ENCODE data around the gene SNX11. TPM values are rescaled to one million over a fixed set of nuclear protein-coding genes. Genes with fewer than 3 reads are reported as not detected.

SNX11 gene
- total RNA-seq, 1 donor from 2014 or later, result 24.7 TPM

DNA sequence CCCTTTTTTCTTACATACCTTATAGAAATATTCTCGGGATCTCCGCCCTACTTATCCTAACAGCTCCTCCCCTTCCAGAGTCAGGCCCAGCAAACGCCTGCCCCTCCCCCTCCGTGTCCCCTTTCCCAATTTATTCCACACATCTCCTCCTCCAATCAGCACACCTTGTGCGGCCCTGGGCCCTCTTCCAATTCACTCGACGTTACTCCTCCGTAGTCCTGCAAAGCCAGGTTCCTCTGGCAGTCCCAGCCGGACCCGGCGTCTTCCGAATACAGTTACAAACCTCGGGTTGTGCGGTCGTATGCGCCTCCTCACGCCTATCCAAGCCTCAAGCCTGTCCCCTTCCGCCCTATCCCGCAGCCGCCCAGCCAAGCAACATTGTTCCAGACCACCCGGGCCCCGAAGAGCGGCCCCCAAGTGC lies 7.0 kb upstream of the SNX11 start:
- DNase-seq (ENCODE audit: low spot score), result peak; percentile 88
- H3K4me3 Mint-ChIP-seq (ENCODE audit: unreplicated experiment), result peak overlapping the region; percentile 99
- peak overlapping the region; percentile 98 for H3K27ac Mint-ChIP-seq (ENCODE audit: unreplicated experiment)
- no peaks in the 10 kb centered on the region for H3K36me3 Mint-ChIP-seq (ENCODE audit: low read depth)
- peaks cover 29% of the 10 kb centered on the region for H3K4me1 Mint-ChIP-seq (ENCODE audit: low read depth)
- H3K27me3 Mint-ChIP-seq (ENCODE audit: low read depth), result no peaks in the 10 kb centered on the region
- TF ChIP-seq, protein P1, sequence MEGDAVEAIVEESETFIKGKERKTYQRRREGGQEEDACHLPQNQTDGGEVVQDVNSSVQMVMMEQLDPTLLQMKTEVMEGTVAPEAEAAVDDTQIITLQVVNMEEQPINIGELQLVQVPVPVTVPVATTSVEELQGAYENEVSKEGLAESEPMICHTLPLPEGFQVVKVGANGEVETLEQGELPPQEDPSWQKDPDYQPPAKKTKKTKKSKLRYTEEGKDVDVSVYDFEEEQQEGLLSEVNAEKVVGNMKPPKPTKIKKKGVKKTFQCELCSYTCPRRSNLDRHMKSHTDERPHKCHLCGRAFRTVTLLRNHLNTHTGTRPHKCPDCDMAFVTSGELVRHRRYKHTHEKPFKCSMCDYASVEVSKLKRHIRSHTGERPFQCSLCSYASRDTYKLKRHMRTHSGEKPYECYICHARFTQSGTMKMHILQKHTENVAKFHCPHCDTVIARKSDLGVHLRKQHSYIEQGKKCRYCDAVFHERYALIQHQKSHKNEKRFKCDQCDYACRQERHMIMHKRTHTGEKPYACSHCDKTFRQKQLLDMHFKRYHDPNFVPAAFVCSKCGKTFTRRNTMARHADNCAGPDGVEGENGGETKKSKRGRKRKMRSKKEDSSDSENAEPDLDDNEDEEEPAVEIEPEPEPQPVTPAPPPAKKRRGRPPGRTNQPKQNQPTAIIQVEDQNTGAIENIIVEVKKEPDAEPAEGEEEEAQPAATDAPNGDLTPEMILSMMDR (IDR thresholded peaks at IDR 0.05), result no peak
- no peaks in the 10 kb centered on the region for H3K9me3 Mint-ChIP-seq (ENCODE audit: low read depth)

DNA sequence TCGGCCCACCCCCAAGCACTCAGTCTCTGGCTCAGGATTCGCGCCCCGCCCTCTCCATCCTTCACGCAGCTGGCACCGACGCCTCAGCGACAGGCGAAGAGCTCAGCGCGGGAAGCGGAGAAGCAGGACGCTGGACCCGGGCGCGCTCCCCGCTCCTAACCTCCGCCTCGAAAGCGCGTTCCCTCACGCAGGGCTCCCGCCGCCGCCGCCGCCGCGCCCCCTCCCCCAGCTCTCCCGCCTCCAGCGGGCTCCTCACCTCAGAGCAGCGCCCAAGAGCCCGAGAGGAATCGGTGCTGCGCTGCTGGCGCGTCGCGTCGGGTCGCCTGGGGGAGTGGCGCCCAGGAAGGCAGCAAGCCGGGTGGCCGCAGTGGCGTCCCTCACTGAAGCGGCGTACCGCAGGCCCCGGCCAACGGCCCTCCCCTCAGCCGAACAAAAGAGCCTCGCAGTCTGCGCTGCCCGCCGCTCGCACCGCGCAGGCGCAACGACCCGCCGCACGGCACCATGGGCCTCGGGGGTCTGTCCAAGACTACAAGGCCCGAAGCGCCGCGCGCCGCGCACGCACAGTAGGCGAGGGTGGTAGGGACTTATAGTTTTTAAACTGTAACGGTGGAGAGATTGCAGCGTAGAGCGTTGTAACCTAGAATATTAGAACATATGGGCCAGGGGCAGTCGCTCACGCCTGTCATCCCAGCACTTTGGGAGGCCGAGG lies 6.4 kb upstream of the SNX11 start, which contains the start of gene CBX1:
CBX1 (minus strand) TSS at position 467 of the 709 bp plus-strand sequence. CDS start 24,474 bp downstream, outside the sequence.
- Mint-ChIP-seq H3K27ac (ENCODE audit: unreplicated experiment) (peak within 1 kb of the TSS; percentile 98), H3K9me3 (ENCODE audit: low read depth) (no peaks in the 10 kb centered on the region), H3K27me3 (ENCODE audit: low read depth) (no peaks in the 10 kb centered on the region), H3K36me3 (ENCODE audit: low read depth) (no peaks in the 10 kb centered on the region), H3K4me3 (ENCODE audit: unreplicated experiment) (peak within 1 kb of the TSS; percentile 99), H3K4me1 (ENCODE audit: low read depth) (peaks cover 27% of the 10 kb centered on the region)
- TF ChIP-seq, protein P1 (IDR thresholded peaks at IDR 0.05), result no peak
- DNase-seq (ENCODE audit: low spot score), result peak; percentile 99

DNA sequence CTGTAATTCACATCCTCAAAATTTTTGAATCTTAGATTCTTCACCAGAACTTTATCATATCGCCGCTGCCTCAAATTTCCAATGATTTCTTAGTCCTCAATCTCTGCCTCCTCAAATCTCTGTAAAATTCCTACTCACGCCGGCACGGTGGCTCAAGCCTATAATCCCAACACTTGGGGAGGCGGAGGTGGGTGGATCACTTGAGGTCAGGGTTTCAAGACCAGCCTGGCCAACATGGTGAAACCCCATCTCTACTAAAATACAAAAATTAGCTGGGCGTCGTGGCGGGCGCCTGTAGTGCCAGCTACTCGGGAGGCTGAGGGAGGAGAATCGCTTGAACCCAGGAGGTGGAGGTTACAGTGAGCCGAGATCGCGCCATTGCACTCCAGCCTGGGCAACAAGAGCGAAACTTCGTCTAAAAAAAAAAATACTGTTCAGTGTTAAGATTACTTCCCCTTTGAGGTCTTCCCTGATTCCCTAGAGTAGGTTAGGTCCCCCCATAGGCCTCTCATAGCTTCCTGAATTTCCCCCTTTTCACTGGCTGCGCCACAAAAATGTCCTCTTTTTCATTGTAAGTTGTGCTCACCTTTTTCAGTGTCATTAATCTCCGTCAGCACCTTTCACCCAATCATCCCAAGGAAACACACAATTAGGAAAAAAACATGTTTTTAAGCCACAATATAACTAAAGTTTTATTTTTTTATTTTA lies 5.4 kb upstream of the SNX11 start:
- peak overlapping the region; percentile 46 for H3K4me3 Mint-ChIP-seq (ENCODE audit: unreplicated experiment)

DNA sequence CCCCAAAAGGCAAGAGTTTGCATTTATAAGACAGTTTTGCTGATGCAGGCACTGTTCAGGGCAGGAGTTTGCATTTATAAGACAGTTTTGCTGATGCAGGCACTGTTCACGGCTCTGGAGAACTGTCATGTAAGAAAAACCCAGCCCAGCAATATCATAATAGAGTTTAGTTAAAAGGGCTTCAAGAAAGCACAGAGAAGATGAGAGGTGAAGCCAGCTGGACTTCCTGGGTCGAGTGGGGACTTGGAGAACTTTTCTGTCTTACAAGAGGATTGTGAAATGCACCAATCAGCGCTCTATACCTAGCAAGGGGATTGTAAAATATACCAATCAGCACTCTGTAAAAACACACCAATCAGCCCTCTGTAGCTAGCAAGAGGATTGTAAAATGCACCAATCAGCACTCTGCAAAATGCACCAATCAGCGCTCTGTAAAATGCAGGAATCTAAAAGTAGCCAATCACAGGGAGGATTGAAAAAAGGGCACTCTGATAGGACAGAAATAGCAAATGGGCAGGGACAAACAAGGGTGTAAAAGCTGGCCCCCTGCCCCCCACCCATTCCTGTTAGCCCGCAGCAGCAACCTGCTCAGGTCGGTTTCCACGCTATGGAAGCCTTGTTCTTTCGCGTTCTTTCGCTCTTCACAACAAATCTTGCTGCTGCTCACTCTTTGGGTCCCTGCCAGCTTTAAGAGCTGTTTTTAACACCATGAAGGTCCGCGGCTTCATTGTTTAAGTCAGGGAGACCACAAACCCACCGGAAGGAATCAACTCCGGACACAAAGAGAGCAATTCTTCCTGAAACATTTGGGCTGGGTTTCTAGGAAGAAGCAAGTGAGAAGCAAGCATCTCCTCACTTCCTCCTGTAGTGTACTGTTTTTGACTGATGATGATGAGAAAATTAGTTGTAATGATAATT lies 4.5 kb upstream of the SNX11 start:
- no peaks in the 10 kb centered on the region for H3K36me3 Mint-ChIP-seq (ENCODE audit: low read depth)
- H3K27ac Mint-ChIP-seq (ENCODE audit: unreplicated experiment), result no peak overlapping the region
- peak; percentile 2 for DNase-seq (ENCODE audit: low spot score)

More for the DNA sequence above, 5.4 kb upstream of the SNX11 start:
- DNase-seq (ENCODE audit: low spot score), result peak; percentile 29
- TF ChIP-seq, protein P1 (IDR thresholded peaks at IDR 0.05), result no peak
- H3K27ac Mint-ChIP-seq (ENCODE audit: unreplicated experiment), result peak overlapping the region; percentile 77
- H3K36me3 Mint-ChIP-seq (ENCODE audit: low read depth), result no peaks in the 10 kb centered on the region
- H3K27me3 Mint-ChIP-seq (ENCODE audit: low read depth), result no peaks in the 10 kb centered on the region
- H3K4me1 Mint-ChIP-seq (ENCODE audit: low read depth), result peaks cover 32% of the 10 kb centered on the region
- H3K9me3 Mint-ChIP-seq (ENCODE audit: low read depth), result no peaks in the 10 kb centered on the region

More for the DNA sequence above, 4.5 kb upstream of the SNX11 start:
- H3K4me3 Mint-ChIP-seq (ENCODE audit: unreplicated experiment), result no peak overlapping the region
- TF ChIP-seq, protein P1 (IDR thresholded peaks at IDR 0.05), result no peak
- H3K27me3 Mint-ChIP-seq (ENCODE audit: low read depth), result no peaks in the 10 kb centered on the region
- no peaks in the 10 kb centered on the region for H3K9me3 Mint-ChIP-seq (ENCODE audit: low read depth)
- H3K4me1 Mint-ChIP-seq (ENCODE audit: low read depth), result peaks cover 28% of the 10 kb centered on the region

Measured in chondrocyte (in vitro differentiated cells).